H1 (cell line): ENCODE results near the gene HIVEP3. TPM values are rescaled to one million over a fixed set of nuclear protein-coding genes. Genes with fewer than 3 reads are reported as not detected.

Experiments
- CTCF ChIA-PET: fragments of 300-600 bp; sonication (Branson Sonifier 250); formaldehyde crosslinking; loops from one replicate; lab custom pipeline; 2021; ENCODE audit not compliant: partially characterized antibody; lab: Charles Lee
- POLR2A ChIA-PET: fragments of 300-600 bp; sonication (Branson Sonifier 250); formaldehyde crosslinking; loops from one replicate; lab custom pipeline; 2021; ENCODE audit warnings: inconsistent platforms; ENCODE audit not compliant: partially characterized antibody; lab: Charles Lee
- DNase-seq, 2 experiments: peaks; one replicate each; pipeline versions ENCODE4 v3.0.0 to v3.0.0-alpha.2; 2010 to 2022; ENCODE audit warnings: low spot score in 2 of 2, low read depth in 1 of 2, mixed read lengths in 1 of 2
- FAIRE-seq: peaks from 2 replicates; lab custom pipeline; 2011; peaks lifted over from hg19 to GRCh38; lab: Jason Lieb, UNC
- H2AFZ ChIP-seq: 2 replicates; pipeline ENCODE4 v1.8.1; 2012; ENCODE audit warnings: low read length, inconsistent platforms
- H2AK5ac ChIP-seq: 2 replicates; pipeline ENCODE4 v1.6.1; 2013; ENCODE audit warnings: low read depth, low read length
- H2BK120ac ChIP-seq: replicated peaks from 2 replicates; pipeline ENCODE3; 2013; ENCODE audit warnings: low read depth, low read length, inconsistent platforms
- H2BK12ac ChIP-seq: 2 replicates; pipeline ENCODE4 v1.6.1; 2013; ENCODE audit warnings: low read depth, low read length
- H2BK15ac ChIP-seq: 2 replicates; pipeline ENCODE4 v1.6.1; 2013; ENCODE audit warnings: low read length
- H2BK20ac ChIP-seq: 2 replicates; pipeline ENCODE4 v1.6.1; 2013; ENCODE audit warnings: low read length
- H2BK5ac ChIP-seq: 2 replicates; pipeline ENCODE4 v1.6.1; 2013; ENCODE audit warnings: low read depth, low read length
- H3K14ac ChIP-seq: 2 replicates; pipeline ENCODE4 v1.6.1; 2013; ENCODE audit warnings: inconsistent platforms; ENCODE audit not compliant: insufficient read length
- H3K18ac ChIP-seq: 2 replicates; pipeline ENCODE4 v1.6.1; 2013; ENCODE audit warnings: low read length; ENCODE audit errors: extremely low read depth
- H3K23ac ChIP-seq: 2 replicates; pipeline ENCODE4 v1.6.1; 2013; ENCODE audit warnings: inconsistent platforms; ENCODE audit not compliant: insufficient read length
- H3K23me2 ChIP-seq: 2 replicates; pipeline ENCODE4 v1.6.1; 2013; ENCODE audit warnings: low read depth, low read length
- H3K27ac ChIP-seq: 2 replicates; pipeline ENCODE4 v1.6.1; 2011; ENCODE audit warnings: low read depth, low read length, inconsistent platforms
- H3K27me3 ChIP-seq, 4 experiments: replicated peaks in 1 of 4; 1 replicate in 1 of 4; 2 replicates in 3 of 4; pipeline versions ENCODE4 v1.6.1 to v1.8.1; 2011 to 2013; ENCODE audit warnings: low read length in 3 of 4, mild to moderate bottlenecking in 3 of 4, inconsistent platforms in 2 of 4, mixed read lengths in 2 of 4, moderate library complexity in 1 of 4; ENCODE audit not compliant: control insufficient read depth in 3 of 4, insufficient read depth in 3 of 4; ENCODE audit errors: extremely low read depth in 1 of 4
- H3K36me3 ChIP-seq, 4 experiments: 2 replicates each; pipeline versions ENCODE4 v1.6.1 to v1.8.1; 2011 to 2013; ENCODE audit warnings: mild to moderate bottlenecking in 4 of 4, low read length in 3 of 4, moderate library complexity in 2 of 4, control low read depth in 1 of 4, inconsistent platforms in 1 of 4; ENCODE audit not compliant: insufficient read depth in 4 of 4, control insufficient read depth in 2 of 4
- H3K4ac ChIP-seq: replicated peaks from 2 replicates; pipeline ENCODE3; 2013; ENCODE audit warnings: low read length, low read depth, mixed read lengths, inconsistent platforms; ENCODE audit not compliant: insufficient read length
- H3K4me1 ChIP-seq, 4 experiments: replicated peaks in 1 of 4; 1 replicate in 1 of 4; 2 replicates in 3 of 4; pipeline versions ENCODE4 v1.6.1 to v1.8.1; 2011 to 2013; ENCODE audit warnings: low read length in 3 of 4, inconsistent platforms in 2 of 4, mixed read lengths in 1 of 4; ENCODE audit not compliant: insufficient read depth in 4 of 4, control insufficient read depth in 3 of 4
- H3K4me2 ChIP-seq, 2 experiments: 2 replicates each; pipeline versions ENCODE4 v1.6.1 to v1.8.1; 2011 to 2013; ENCODE audit warnings: low read depth in 2 of 2, low read length in 2 of 2, control low read depth in 1 of 2, inconsistent platforms in 1 of 2, mild to moderate bottlenecking in 1 of 2; ENCODE audit not compliant: insufficient read depth in 1 of 2
- H3K4me3 ChIP-seq, 4 experiments: fragments of 200-600, 300-600 bp in 1 of 4; sonication (generic), shearing (Covaris generic), sonication (Bioruptor Twin) in 1 of 4; 2 replicates each; pipeline versions ENCODE4 v1.5.1 to v1.8.1; 2011 to 2016; ENCODE audit warnings: low read length in 4 of 4, low read depth in 3 of 4, control low read depth in 2 of 4, inconsistent platforms in 2 of 4, mild to moderate bottlenecking in 2 of 4, mixed read lengths in 1 of 4, moderate library complexity in 1 of 4; ENCODE audit not compliant: insufficient read depth in 2 of 4; ENCODE audit errors: extremely low read depth in 1 of 4
- H3K56ac ChIP-seq: replicated peaks from 2 replicates; pipeline ENCODE3; 2013; ENCODE audit warnings: low read depth, mild to moderate bottlenecking, mixed read lengths, low read length, inconsistent platforms; ENCODE audit not compliant: insufficient read length
- H3K79me1 ChIP-seq: 2 replicates; pipeline ENCODE4 v1.6.1; 2013; ENCODE audit warnings: low read depth, low read length, control low read depth
- H3K79me2 ChIP-seq, 2 experiments: 2 replicates each; pipeline versions ENCODE4 v1.6.1 to v1.8.1; 2012 to 2013; ENCODE audit warnings: low read length in 2 of 2, mild to moderate bottlenecking in 2 of 2, inconsistent platforms in 1 of 2; ENCODE audit not compliant: insufficient read depth in 2 of 2, control insufficient read depth in 1 of 2
- H3K9ac ChIP-seq, 4 experiments: replicated peaks in 1 of 4; 1 replicate in 1 of 4; 2 replicates in 3 of 4; pipeline versions ENCODE4 v1.6.1 to v1.8.1; 2011 to 2013; ENCODE audit warnings: low read depth in 3 of 4, low read length in 3 of 4, control low read depth in 2 of 4, mild to moderate bottlenecking in 2 of 4, moderate library complexity in 2 of 4, inconsistent platforms in 1 of 4; ENCODE audit errors: extremely low read depth in 1 of 4
- H3K9me3 ChIP-seq, 2 experiments: 2 replicates each; pipeline versions ENCODE4 v1.6.1 to v1.8.1; 2012 to 2013; ENCODE audit warnings: mild to moderate bottlenecking in 2 of 2, moderate library complexity in 2 of 2, control low read depth in 1 of 2, inconsistent platforms in 1 of 2, low read depth in 1 of 2, low read length in 1 of 2, mixed read lengths in 1 of 2; ENCODE audit not compliant: insufficient read depth in 2 of 2
- H4K20me1 ChIP-seq, 2 experiments: replicated peaks in 1 of 2; 2 replicates each; pipeline versions ENCODE3 to v1.8.1; 2011 to 2013; ENCODE audit warnings: inconsistent platforms in 2 of 2, low read length in 2 of 2, mild to moderate bottlenecking in 1 of 2; ENCODE audit not compliant: insufficient read depth in 2 of 2, control insufficient read depth in 1 of 2
- H4K5ac ChIP-seq: 2 replicates; pipeline ENCODE4 v1.6.1; 2013; ENCODE audit warnings: low read length, low read depth, mixed read lengths, inconsistent platforms; ENCODE audit not compliant: insufficient read length
- H4K8ac ChIP-seq: 2 replicates; pipeline ENCODE4 v1.8.0; 2013; ENCODE audit warnings: mild to moderate bottlenecking, moderate library complexity, low read length, inconsistent platforms; ENCODE audit not compliant: insufficient read depth; ENCODE audit errors: extremely low read depth
- H4K91ac ChIP-seq: replicated peaks from 2 replicates; pipeline ENCODE3; 2013; ENCODE audit warnings: low read length, mixed read lengths, inconsistent platforms; ENCODE audit not compliant: insufficient read length
- HDAC2 ChIP-seq, 2 experiments: fragments of 300-600 bp in 1 of 2; sonication (generic) in 1 of 2; IDR thresholded peaks; 2 replicates each; pipeline ENCODE4 v1.6.1; 2011 to 2012; ENCODE audit warnings: low read depth in 2 of 2, low read length in 2 of 2, mild to moderate bottlenecking in 2 of 2, moderate library complexity in 2 of 2, borderline replicate concordance in 1 of 2, inconsistent platforms in 1 of 2
- POLR2A ChIP-seq, 2 experiments: IDR thresholded peaks; 1 replicate in 1 of 2; 2 replicates in 1 of 2; pipeline ENCODE4 v1.6.1; 2011; ENCODE audit warnings: low read depth in 2 of 2, low read length in 2 of 2, mild to moderate bottlenecking in 2 of 2; ENCODE audit errors: control extremely low read depth in 1 of 2
- RXRA ChIP-seq: IDR thresholded peaks from 2 replicates; pipeline ENCODE4 v1.6.1; 2011; ENCODE audit warnings: low read depth, mild to moderate bottlenecking, low read length, moderate library complexity; ENCODE audit not compliant: insufficient read depth
- WGBS, 2 experiments: shearing (Covaris generic) in 1 of 2; methylation state at CpG; one replicate each; pipeline versions ENCODE4 v1.1.6 to v1.1.7; 2013 to 2015; ENCODE audit warnings: low lambda C conversion rate in 2 of 2, mixed read lengths in 2 of 2, inconsistent platforms in 1 of 2, low coverage in 1 of 2, missing lambda C conversion rate in 1 of 2; ENCODE audit not compliant: insufficient replicate concordance in 2 of 2, insufficient coverage in 1 of 2, insufficient read length in 1 of 2; ENCODE audit errors: extremely low coverage in 1 of 2, missing lambda C conversion rate in 1 of 2; 5-methylcytosine and 5-hydroxymethylcytosine counted together
- polyA plus RNA-seq, 7 experiments: library from polyadenylated mRNA; depleted of rRNA in 3 of 7; stranded (reverse) in 5 of 7; unstranded in 2 of 7; fragments of >200 nt in 5 of 7; fragments of 200-250 nt in 2 of 7; gene quantifications; 1 replicate in 5 of 7; 2 replicates in 1 of 7; 4 replicates in 1 of 7; pipeline versions ENCODE4 v1.2.1 to v1.2.3, GENCODE V29; 2011 to 2013; ENCODE audit warnings: missing spikeins in 2 of 7, mixed read lengths in 2 of 7
- total RNA-seq: library from RNA; stranded (reverse); fragmentation: NEBNext Ultra II Directional; extraction: Animal tissue kit (Norgen Biotek cat#: 25700); gene quantifications from 2 replicates; pipeline ENCODE4 v1.2.1, GENCODE V29; 2021

HIVEP3 gene
- total and polyA plus RNA-seq, 2 of the 8 experiments (the other 6 are each of a cell fraction or from before 2014, with no cell fraction given): 0.24 to 0.69 TPM

- WGBS, 2 experiments: 90% methylated on average over 4 of the region's 4 CpGs; no CpG with 5 or more reads in 1 of the 2 experiments
- TF ChIP-seq HDAC2 (IDR thresholded peaks at IDR 0.05; ENCODE audit: borderline replicate concordance in 1 of 2, low read depth in 2 of 2, low read length in 2 of 2) (no peak), POLR2A (IDR thresholded peaks at IDR 0.05; ENCODE audit: control extremely low read depth in 1 of 2, low read depth in 2 of 2, low read length in 2 of 2) (no peak), RXRA (no peak)
- Histone ChIP-seq H2BK15ac (no peak overlapping the region), H4K91ac (no peak overlapping the region), H2BK20ac (no peak overlapping the region), H3K27me3 (no peaks in the 10 kb centered on the region), H3K4me2 (no peak overlapping the region), H2AK5ac (no peak overlapping the region), H4K8ac (no peak overlapping the region), H3K56ac (no peak overlapping the region), H3K36me3 (no peaks in the 10 kb centered on the region), H3K27ac (no peak overlapping the region), H4K20me1 (no peaks in the 10 kb centered on the region), H2BK5ac (no peak overlapping the region), H3K18ac (no peak overlapping the region), H3K23ac (no peak overlapping the region), H3K9ac (no peak overlapping the region), H3K4me1 (no peaks in the 10 kb centered on the region), H2BK12ac (no peak overlapping the region), H2AFZ (no peak overlapping the region), H4K5ac (no peak overlapping the region), H3K4ac (no peak overlapping the region), H2BK120ac (no peak overlapping the region), H3K14ac (no peak overlapping the region), H3K4me3 (no peak overlapping the region), H3K79me2 (no peaks in the 10 kb centered on the region), H3K23me2 (no peaks in the 10 kb centered on the region), H3K9me3 (no peaks in the 10 kb centered on the region), H3K79me1 (no peaks in the 10 kb centered on the region)
- FAIRE-seq (no peak), DNase-seq (no peak)
- POLR2A ChIA-PET: no interaction called here
- CTCF ChIA-PET: interaction anchor here (1.0 to 4.0 kb wide), 4 partner anchors 12 to 46 kb away, joined by 3 to 17 read pairs (median 6); no protein-coding TSS in a partner anchor
Measured at GRCh38 chr1:41536361-41536802, 382.3 kb downstream of the HIVEP3 start.
